ENCODE results near the gene TBC1D10A.

Gene TBC1D10A

GRCh38 chr22:30265131-30265720 lies 61.5 kb downstream of the TBC1D10A start:
- FAIRE-seq: no peak

GRCh38 chr22:30263883-30264282 lies 62.9 kb downstream of the TBC1D10A start:
- FAIRE-seq: no peak

DNA sequence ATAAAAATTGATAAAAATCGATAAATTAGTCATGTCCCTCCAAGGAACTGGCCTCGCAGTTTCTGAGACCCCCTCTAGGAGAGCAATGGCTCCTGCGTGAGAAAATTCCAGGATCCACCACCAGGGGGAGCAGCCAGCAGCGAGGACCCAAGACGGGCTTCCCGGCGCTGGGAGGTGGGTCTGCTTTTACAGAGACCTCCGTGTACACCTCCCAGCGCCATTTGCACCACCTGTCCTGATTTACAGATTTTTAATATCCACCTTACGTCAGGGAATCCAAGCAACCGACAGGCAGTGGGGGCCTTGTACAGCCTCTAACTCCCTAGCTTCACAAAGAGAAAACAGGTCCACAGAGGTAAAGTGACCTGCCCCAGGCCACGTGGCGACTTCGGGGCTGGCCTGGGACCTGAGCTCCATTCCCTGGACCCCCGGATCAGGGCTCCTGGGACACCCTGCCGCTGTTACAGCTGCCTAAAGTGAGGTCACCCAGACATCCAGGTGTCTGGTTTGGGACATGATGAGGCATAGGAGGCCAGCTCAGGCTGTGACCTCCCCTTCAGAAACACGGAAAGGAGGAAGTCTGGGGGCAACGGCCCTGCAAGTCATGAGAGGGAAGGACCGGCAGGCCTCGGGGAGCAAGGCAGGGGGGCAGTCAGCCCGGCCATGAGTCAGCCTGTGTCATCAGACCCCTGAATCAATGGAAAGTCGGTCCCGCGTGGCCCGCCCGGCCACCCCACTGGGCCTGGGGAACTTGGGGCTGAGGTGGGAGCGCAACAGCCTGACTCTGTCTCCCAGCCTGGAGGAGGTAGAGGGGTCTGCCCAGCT lies 63.6 kb downstream of the TBC1D10A start:
- FAIRE-seq: peak; percentile 84

DNA sequence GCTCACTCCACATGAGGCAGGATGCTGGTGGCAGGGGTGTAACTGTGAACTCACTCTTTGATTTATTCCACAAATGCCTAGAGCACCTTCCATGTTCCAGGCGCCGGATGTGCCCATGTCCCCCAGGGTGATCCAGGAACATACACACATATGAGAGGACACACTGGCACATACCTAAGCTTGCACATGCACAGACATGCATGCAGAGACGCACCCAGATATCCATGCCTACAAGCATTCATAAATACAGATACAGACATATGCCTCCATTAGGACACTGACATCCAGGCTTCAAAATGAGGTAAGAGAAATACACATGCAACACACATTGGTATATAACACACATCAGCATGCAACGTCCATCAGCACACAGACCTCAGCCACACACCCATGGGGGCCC lies 64.6 kb downstream of the TBC1D10A start:
- no peak for FAIRE-seq

DNA sequence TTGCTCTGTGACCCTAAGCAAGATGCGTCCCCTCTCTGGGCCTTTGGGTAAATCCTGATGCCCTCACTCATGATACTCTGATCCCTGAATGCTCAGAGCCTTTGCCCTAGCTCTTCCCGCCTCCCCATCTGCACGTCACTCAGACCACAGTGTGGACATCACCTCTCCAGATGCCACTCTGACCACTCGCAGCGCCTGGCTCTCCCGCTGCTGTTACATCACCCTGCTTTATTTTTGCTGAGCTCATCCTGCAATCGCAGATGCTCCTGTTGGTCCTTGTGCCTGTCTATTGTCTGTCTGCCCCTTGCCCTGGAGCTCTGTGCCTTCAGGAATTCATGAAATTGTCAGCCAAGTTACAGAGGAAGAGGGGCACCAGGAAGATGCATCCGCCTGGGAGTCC lies 65.6 kb downstream of the TBC1D10A start:
- FAIRE-seq: no peak

DNA sequence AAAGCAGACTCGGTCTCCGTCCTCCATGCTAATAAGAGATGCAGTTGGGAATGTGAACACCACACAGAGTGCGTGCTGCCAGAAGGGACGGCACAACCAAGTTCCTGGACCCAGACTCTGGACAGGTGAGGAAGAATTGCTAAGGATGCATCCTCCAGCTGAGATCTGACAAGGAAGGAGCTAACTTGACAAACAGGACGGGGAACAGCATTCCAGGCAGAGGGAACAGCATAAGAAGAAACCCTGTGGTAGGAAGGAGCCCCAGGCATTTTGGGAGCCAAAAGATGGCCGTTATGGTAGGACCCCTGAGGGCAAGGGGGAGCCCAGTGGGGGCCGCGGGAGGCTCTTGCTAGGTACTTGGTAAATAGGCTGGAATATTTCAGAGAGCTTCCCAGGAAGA lies 66.1 kb downstream of the TBC1D10A start:
- no peak for FAIRE-seq

DNA sequence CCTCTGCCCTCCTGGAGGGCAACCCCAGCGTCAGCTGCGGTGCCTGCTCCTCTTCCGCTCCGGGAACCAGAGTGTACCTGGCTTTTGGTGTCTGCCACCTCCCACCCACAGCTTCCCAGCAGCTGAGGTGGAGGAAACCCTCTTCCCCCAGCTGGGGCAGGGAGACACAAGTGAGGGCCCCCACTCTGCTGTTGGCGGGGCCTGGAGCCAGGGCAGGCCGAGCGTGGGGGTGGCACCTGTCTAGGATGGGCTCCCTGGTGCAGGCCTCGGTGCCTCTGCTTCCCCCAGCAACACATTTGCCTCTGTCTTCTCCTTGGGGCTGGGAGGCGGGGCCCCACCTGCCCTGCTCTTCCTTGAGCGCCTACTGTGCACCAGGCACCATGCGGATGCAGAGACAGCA lies 66.5 kb downstream of the TBC1D10A start:
- FAIRE-seq: no peak

DNA sequence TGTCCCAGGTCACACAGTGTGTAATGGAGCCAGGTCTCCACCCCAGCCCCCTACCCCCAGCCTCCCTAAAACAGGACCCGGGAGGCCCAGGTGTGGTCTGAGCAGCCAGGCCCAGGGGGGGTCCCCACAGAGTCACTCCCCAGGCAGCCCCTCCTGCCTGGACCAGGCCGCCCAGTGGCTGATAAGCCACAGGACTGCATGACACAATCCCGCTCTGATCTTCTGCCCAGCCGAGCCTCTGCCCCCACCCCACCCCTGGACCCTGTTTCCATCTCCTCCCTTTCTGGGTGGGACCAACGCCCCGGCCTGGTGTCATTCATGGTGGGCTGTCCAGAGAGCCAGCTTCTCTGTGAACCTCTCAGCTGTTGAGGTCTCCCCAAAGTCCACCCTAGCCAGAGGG lies 72.4 kb downstream of the TBC1D10A start:
- FAIRE-seq: no peak

- FAIRE-seq: peak; percentile 40
Measured at GRCh38 chr22:30253205-30253852, 73.4 kb downstream of the TBC1D10A start.

GRCh38 chr22:30252411-30253204 lies 74.1 kb downstream of the TBC1D10A start:
- no peak for FAIRE-seq

DNA sequence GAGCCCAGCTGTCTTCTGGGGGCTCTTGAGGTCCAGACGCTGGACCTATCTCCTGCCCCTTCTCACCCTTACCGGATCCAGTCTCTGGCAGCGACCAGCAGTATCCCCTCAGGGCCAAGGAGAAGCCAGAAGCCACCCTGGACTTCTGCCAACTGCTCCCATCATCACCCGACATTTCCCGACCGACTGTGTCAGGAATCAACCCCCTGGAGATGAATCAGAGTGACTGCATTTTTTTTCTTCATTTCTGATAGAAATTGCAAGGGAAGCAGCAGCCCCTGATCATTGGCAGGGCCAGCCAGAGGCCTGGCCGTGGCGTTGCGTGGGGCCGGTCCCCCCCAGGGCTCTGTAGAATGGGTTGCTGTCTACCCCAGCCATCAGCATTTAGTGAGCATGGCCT lies 75.0 kb downstream of the TBC1D10A start:
- peak; percentile 66 for FAIRE-seq

GRCh38 chr22:30250661-30251267 lies 76.0 kb downstream of the TBC1D10A start:
- no peak for FAIRE-seq

- FAIRE-seq: no peak
Measured at GRCh38 chr22:30250039-30250565, 76.6 kb downstream of the TBC1D10A start.

DNA sequence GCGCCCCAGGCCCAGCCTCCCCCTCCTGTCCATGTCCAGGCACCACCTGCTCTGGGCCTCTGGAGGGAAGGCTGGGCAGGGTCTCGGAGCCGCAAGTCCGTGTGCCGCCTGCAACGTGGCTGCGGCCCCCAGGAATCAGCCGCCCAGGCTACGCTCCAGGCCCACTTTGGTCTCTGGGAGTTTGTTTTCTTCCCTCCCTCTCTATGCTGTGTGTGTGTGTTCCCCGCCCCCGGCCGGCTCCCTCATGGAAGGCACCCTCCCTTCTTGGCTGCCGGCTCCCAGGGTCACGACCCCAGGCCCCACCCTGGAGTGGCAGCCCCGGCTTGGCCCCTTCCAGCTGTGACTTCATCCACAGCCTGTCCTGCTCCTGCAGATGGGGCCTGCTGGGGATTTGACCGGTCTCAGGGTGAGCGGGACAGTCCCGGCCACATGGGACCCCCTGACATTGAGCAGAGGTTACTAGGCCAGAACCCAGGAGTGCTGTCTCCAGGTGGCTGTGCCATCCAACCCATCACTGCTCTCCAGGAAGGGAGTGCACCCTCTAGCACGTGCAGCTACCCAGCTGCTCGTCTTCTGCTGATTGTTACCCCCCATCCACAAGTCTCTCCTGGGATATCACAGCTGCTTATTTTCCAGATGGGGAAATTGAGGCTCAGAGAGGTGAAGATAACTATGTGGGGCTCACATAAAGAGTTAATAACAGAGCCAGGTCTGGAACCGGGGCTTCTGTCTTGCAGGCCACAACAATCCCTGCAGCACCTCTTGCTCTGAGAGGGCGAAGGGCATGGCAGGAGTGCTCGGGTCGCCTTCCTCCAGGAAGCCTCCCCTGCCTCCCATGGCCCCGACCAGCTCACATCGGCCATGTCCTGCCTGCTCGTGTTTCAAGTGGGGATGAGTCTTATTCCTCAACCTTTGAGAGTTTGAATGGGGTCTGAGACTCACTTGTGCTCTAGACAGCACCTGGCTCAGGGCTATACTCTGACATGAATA lies 77.4 kb downstream of the TBC1D10A start:
- FAIRE-seq: peak; percentile 16

DNA sequence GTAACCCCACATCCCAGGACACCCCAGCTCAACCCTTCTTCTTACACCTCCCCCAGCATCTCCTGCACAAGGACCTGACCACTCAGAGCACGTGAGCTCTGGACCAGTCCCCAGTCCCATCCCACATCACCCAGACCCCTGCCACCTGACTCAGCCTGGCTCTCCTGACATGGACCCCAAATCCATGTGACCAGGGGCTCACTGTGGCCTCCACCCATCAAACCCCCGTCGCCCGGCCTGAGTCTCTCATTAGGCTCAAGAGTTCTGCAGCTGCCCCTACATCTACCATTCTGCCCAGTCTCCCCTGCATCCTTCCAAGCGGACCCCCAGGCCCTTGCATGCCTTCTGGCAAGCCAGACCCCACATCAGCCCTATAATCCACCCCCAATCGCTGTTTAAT lies 78.3 kb downstream of the TBC1D10A start:
- FAIRE-seq: no peak

DNA sequence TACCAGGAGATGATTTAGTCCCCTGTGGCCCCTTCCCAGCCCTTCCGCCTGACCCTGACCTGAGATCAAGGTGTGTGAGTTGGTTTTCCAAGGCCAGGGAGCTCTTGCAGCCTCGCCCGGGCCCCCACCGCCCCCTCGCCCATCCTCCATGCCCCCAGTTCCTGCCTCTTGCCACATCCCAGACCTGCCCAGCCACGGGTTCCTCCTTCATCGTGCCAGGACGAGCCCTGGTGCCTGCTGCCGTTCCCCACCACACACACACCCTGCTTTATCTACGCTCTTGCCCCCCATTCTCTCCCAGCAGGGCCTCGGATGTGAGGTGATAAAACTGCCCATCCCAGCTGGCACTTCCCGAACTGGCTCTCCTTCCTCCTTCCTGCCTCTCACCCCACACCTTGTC lies 78.8 kb downstream of the TBC1D10A start:
- FAIRE-seq: no peak

GRCh38 chr22:30247561-30247960 lies 79.2 kb downstream of the TBC1D10A start:
- FAIRE-seq: no peak

DNA sequence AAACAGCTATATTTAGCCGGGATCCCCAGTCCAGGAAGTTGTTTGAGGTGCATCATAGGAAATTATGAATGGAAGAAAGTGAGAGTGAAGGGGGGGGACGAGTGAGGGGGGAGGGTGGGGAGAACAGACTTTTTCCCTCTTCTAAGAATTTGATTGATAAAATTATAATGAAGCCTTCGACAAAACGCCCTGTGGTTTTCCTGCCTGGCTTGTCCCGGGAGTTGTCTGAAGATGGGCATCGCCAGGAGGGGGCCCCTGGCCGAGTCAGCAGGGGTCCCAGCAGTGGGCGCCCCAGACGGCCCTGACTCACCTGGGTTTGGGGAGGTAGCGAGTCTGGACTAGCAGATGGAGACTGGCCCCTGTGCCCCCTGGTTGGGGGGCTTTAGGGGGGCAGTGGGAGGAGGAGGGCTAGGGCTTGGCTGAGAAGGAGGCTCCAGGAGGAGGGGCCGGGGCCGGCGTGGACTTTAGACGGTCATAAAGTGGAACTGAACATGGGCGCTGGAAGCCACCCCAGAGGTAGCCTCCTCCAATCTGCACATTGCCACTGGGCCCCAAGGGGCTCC lies 79.8 kb downstream of the TBC1D10A start:
- peak; percentile 81 for FAIRE-seq

DNA sequence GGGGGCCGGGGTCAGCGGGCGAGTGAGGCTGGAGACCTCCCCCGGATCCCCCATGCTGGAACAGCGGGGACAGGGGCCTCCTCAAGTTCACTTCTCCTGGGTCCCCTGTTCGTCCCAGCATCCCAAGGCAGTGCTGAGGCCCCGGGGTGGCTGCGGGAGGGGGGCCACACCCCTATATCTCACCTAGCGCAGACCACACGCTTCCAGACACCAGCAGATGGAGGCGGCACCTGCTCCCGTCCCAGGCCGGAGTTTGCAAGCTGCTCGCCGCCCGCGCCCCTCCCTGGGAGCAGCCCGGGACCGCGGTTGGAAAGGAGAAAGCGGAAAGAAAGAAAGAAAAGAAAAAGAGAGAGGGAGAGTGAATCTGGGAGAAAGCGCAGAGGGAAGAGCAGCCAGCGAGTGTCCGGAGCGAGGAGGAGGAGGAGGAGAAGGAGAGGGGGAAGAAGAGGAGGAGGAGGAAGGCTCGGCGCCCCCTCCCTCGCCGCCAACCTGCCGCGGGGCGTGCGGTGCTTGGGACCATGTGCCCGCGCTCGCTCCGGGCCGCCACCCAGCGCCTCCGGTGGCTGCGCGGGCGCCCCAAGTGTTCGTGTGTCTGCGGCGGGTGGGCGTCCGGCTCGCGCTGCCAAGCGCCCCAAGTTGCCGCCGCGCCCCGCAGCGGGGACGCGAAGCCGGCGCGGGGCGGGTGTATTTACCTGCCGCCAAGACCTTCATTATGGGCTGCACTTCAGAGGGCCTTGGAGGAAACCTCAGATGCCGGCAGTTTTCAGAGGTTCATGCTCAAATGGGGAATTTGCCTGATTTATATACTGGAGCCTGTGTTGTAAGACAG lies 80.5 kb downstream of the TBC1D10A start, which contains the start of gene LIF:
Gene LIF (minus strand): TSS at position 775 of the 829 bp plus-strand sequence. CDS start 64 bp downstream, at position 711.
- FAIRE-seq: no peak

Measured in A204.1 (cell line).